Astrocyte (in vitro differentiated cells and primary cell): ENCODE measurements around the gene LGR6.

ENCODE experiments used
- EZH2 ChIP-seq: IDR thresholded peaks from 2 replicates; pipeline ENCODE4 v1.6.1; 2012; ENCODE audit warnings: mild to moderate bottlenecking, low read length, inconsistent platforms; ENCODE audit not compliant: insufficient read depth
- TF ChIP-seq, protein P1 (sequence below): IDR thresholded peaks from 2 replicates; pipeline ENCODE4 v1.5.1; 2011; ENCODE audit warnings: low read depth, mild to moderate bottlenecking, inconsistent platforms, low read length, moderate library complexity; ENCODE audit not compliant: insufficient read depth

DNA sequence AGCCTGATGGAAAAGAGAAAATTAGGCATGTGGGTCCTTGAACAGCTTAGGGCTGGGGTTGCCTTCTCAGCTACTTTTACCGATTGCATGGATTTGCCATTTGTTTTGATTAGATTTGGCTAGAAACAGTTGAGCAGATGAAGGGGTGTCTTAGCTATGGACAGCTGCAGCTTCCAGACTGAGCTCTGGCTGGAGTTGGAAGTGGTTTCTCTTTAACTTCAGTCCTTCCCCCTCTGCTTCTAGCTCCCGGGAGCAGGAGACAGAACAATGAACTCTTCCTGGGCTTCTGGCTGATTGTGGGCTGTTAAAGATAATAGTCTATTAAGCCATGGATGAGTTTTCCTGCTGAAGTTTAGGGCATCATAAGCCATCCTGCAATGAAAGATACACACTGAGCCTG, 97.4 kb downstream of the LGR6 start:
- TF ChIP-seq EZH2, result no peak
- TF ChIP-seq, protein P1, sequence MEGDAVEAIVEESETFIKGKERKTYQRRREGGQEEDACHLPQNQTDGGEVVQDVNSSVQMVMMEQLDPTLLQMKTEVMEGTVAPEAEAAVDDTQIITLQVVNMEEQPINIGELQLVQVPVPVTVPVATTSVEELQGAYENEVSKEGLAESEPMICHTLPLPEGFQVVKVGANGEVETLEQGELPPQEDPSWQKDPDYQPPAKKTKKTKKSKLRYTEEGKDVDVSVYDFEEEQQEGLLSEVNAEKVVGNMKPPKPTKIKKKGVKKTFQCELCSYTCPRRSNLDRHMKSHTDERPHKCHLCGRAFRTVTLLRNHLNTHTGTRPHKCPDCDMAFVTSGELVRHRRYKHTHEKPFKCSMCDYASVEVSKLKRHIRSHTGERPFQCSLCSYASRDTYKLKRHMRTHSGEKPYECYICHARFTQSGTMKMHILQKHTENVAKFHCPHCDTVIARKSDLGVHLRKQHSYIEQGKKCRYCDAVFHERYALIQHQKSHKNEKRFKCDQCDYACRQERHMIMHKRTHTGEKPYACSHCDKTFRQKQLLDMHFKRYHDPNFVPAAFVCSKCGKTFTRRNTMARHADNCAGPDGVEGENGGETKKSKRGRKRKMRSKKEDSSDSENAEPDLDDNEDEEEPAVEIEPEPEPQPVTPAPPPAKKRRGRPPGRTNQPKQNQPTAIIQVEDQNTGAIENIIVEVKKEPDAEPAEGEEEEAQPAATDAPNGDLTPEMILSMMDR, result no peak
